Thoracic aorta (tissue), 2 donors: ENCODE measurements around the gene MACIR. TPM values are rescaled to one million over a fixed set of nuclear protein-coding genes. Genes with fewer than 3 reads are reported as not detected.

Experiments
- ATAC-seq: fragments of 150-250 bp; one replicate; pipeline ENCODE4 v1.8.0; 2017; ENCODE audit warnings: low read depth; ENCODE audit not compliant: insufficient number of reproducible peaks, low FRiP score
- DNase-seq: peaks from one replicate; pipeline ENCODE4 v3.0.0-alpha.2; 2020; ENCODE audit warnings: low spot score
- H3K27ac ChIP-seq, 2 donors: fragments of 200-600 bp; sonication (generic); 1 replicate in 1 of 2; 2 replicates in 1 of 2; pipeline ENCODE4 v1.5.1; 2016; ENCODE audit warnings: mild to moderate bottlenecking in 2 of 2, moderate library complexity in 2 of 2
- H3K27me3 ChIP-seq: fragments of 200-600 bp; sonication (generic); replicated peaks from 2 replicates; pipeline ENCODE4 v1.6.0; 2016; ENCODE audit warnings: mild to moderate bottlenecking; ENCODE audit not compliant: insufficient read depth
- H3K36me3 ChIP-seq: fragments of 200-600 bp; sonication (generic); one replicate; pipeline ENCODE4 v1.5.1; 2016
- H3K4me1 ChIP-seq, 2 donors: fragments of 200-600 bp; sonication (generic); 1 replicate in 1 of 2; 2 replicates in 1 of 2; pipeline versions ENCODE4 v1.5.1 to v1.6.0; 2016; ENCODE audit warnings: low read depth in 2 of 2, mild to moderate bottlenecking in 1 of 2; ENCODE audit not compliant: control insufficient read depth in 1 of 2
- H3K4me3 ChIP-seq: fragments of 200-600 bp; sonication (generic); 2 replicates; pipeline ENCODE4 v1.5.1; 2016; ENCODE audit warnings: mild to moderate bottlenecking
- H3K9me3 ChIP-seq: fragments of 200-600 bp; sonication (generic); 2 replicates; pipeline ENCODE4 v1.5.1; 2016
- CTCF ChIP-seq: fragments of 200-600 bp; sonication (generic); IDR thresholded peaks from one replicate; pipeline ENCODE4 v1.5.1; 2019; ENCODE audit warnings: antibody characterized with exemption
- total RNA-seq, 2 donors: library from RNA; depleted of rRNA; stranded (reverse); fragments of >200 nt; gene quantifications; one replicate each; pipeline versions ENCODE4 v1.1.0 to v1.2.3, GENCODE V29; 2016

Gene MACIR
- total RNA-seq, 2 donors from 2014 or later: 4.7 to 8.3 TPM

- TF ChIP-seq CTCF: no peak
- no peaks in the 10 kb centered on the region for H3K4me1 ChIP-seq
- H3K9me3 ChIP-seq: no peaks in the 10 kb centered on the region
- H3K27me3 ChIP-seq: no peaks in the 10 kb centered on the region
- DNase-seq: no peak
- no peak overlapping the region for H3K4me3 ChIP-seq
- no peaks in the 10 kb centered on the region for H3K36me3 ChIP-seq
- ATAC-seq: no peak
- H3K27ac ChIP-seq: no peak overlapping the region
Observed at GRCh38 chr5:103283869-103284268, 25.3 kb downstream of the MACIR start.

GRCh38 chr5:103286622-103287021, 28.1 kb downstream of the MACIR start:
- Histone ChIP-seq H3K27me3 (no peaks in the 10 kb centered on the region), H3K4me1 (no peaks in the 10 kb centered on the region), H3K27ac (no peak overlapping the region), H3K36me3 (no peaks in the 10 kb centered on the region), H3K9me3 (no peaks in the 10 kb centered on the region), H3K4me3 (no peak overlapping the region)
- DNase-seq (no peak), ATAC-seq (no peak)
- no peak for TF ChIP-seq CTCF

GRCh38 chr5:103289024-103289423, 30.5 kb downstream of the MACIR start:
- Histone ChIP-seq H3K27ac (no peak overlapping the region), H3K36me3 (no peaks in the 10 kb centered on the region), H3K4me1 (no peaks in the 10 kb centered on the region), H3K9me3 (no peaks in the 10 kb centered on the region), H3K4me3 (no peak overlapping the region), H3K27me3 (no peaks in the 10 kb centered on the region)
- TF ChIP-seq CTCF: no peak
- ATAC-seq (no peak), DNase-seq (no peak)

- DNase-seq: no peak
- Histone ChIP-seq H3K9me3 (no peaks in the 10 kb centered on the region), H3K4me3 (no peak overlapping the region), H3K4me1 (no peaks in the 10 kb centered on the region), H3K27me3 (no peaks in the 10 kb centered on the region), H3K36me3 (no peaks in the 10 kb centered on the region), H3K27ac (no peak overlapping the region)
- no peak for ATAC-seq
- no peak for TF ChIP-seq CTCF
Observed at GRCh38 chr5:103290846-103291245, 32.3 kb downstream of the MACIR start.

GRCh38 chr5:103291606-103292005, 33.0 kb downstream of the MACIR start:
- TF ChIP-seq CTCF: no peak
- no peaks in the 10 kb centered on the region for H3K9me3 ChIP-seq
- DNase-seq (no peak), ATAC-seq (no peak)
- no peaks in the 10 kb centered on the region for H3K4me1 ChIP-seq
- H3K27me3 ChIP-seq: no peaks in the 10 kb centered on the region
- H3K27ac ChIP-seq: no peak overlapping the region
- no peak overlapping the region for H3K4me3 ChIP-seq
- H3K36me3 ChIP-seq: no peaks in the 10 kb centered on the region
